Measurements from ENCODE around the gene DNAJB6.

Gene DNAJB6

DNA sequence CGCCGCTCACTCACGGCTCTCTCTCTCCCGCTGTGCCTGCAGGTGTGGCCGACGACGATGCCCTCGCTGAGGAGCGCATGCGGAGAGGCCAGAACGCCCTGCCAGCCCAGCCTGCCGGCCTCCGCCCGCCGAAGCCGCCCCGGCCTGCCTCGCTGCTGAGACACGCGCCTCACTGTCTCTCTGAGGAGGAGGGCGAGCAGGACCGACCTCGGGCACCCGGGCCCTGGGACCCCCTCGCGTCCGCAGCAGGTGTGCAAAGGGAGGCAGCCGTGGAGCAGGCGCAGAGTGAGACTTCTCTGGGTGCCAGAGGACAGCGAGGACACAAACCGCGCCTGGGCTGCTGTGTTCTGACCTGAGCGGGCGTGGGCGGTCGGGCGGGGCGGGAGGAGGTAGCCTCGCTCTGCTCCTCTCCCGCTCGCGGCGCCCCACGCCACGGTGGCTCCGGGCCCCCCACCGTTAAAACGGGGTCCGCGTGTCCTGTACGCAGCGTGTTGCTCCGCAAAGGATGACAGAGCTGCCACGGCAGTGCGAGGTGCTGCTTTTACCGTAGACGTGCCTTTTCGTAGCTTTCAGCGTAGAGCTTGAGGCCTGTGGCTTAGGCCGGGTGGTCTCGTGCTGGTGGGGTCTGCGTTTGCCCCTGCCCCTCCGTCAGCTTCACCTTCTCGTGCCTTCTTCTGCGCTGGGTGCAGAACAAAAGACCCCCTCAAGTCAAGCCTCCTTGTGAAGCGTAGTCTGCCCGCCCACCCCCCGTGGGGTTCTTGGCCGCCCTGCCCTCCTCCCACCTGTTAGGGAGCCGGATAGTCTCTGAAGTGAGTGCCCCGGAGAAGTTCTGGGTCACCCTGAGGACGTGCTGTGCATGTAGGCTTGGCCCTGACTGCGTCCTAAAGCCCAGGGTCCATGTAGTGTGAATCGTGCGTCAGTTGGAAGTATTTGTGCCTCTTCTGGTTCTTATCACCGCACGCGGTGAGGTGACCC, 73.2 kb downstream of the DNAJB6 start:
- no peak for DNase-seq (ENCODE audit: low read depth in 2 of 2)

DNA sequence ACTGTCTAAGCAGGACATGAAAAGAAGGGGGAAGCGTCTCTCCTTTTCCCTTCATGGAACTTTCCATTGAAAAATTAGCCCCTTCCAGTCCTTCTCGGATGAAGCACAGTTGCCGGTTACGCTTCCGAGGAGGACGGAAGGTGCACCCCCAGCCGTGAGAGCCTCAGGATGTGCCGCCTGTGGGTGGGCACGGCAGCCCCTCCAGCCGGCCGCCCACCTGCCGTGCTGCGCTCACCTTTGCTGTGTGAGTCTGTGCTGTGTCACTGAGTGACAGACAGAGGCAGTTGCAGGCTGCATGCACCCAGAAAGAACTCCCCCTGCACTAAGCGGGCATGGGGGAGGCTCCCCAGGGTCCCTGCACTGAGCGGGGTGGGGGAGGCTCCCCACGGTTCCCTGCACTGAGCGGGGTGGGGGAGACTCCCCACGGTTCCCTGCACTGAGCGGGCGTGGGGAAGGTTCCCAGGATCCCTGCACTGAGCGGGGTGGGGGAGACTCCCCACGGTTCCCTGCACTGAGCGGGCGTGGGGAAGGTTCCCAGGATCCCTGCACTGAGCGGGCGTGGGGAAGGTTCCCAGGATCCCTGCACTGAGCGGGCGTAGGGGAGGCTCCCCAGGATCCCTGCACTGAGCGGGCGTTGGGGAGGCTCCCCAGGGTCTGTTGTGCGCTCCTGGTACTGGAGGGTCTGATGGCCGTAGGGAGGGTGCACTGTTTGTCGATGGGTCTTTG, 74.2 kb downstream of the DNAJB6 start:
- no peak for DNase-seq (ENCODE audit: low read depth in 2 of 2)

DNA sequence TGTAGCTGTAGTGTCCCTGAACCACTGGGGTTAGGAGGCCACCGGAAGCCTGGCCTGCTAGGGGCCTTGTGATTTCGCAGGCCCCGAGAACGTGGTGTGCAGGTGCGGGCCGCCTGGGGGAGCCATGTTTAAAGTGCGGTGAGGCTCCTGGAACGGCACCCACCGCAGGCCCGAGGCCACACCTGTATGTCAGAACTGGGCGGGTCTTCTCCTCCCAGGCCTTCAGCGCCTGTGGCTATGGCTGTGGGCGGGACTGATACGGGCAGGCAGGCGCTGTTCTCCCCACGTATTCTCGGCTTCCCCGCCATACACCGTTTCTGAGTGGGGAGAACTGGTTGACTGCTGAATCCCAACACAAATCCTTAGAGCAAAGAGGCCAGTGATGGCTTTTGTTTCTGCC, 74.8 kb downstream of the DNAJB6 start:
- DNase-seq (ENCODE audit: low read depth in 2 of 2) = peak; percentile 47 to 59

DNA sequence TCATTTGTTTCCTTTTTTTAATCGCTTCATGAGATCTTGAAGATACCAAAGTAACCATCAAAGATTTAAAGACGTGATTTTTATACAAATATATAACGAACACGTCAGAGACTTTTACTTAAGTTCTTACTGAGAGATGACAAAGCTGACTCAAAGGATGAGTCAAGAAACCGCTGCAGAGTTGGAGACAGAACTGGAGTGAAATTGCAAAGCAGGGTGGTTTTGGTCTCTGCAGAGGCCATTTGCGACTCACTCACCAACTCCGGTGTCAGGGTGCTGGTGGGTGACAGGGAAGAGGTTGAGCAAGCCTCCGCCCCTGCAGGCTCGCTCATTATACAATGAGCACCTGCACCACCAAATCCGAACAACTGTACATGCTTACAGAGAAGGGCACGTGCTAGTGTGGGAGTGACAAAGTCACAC, 75.2 kb downstream of the DNAJB6 start:
- DNase-seq (ENCODE audit: low read depth in 2 of 2) = peak; percentile 42 to 78

DNA sequence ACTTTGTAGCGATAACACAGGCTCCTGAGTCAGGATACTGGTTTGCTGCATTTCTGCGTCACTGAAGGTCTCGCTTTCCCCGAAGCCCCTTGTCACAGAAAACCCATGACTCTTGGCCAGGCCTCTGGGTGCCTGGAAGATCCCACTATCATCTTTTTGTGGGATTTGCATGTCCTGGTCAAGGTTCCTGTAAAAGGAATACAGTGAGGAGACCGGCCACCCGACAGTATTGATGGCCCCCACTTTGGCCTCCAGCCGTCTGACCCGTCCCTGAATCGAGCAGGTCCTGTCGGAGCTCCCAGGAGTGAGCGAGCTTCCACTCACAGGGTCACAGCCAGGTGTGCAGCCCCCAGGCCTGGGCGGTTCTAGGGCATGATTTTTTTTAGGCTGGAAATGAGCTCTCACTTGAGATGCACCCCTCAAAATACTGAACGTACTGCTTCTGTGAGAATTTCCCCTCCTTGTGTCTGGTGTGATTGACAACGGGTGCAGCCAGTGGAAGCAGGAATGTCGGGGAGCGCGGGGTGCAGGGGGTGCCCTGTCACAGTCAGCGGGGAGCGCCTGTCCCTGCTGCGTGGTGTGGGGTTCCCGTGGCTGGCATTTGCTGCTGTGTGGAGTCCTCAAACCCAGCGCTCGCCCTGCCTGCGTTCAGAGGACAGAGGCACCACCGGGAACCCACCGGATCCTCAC, 75.8 kb downstream of the DNAJB6 start:
- DNase-seq (ENCODE audit: low read depth in 2 of 2) = no peak

DNA sequence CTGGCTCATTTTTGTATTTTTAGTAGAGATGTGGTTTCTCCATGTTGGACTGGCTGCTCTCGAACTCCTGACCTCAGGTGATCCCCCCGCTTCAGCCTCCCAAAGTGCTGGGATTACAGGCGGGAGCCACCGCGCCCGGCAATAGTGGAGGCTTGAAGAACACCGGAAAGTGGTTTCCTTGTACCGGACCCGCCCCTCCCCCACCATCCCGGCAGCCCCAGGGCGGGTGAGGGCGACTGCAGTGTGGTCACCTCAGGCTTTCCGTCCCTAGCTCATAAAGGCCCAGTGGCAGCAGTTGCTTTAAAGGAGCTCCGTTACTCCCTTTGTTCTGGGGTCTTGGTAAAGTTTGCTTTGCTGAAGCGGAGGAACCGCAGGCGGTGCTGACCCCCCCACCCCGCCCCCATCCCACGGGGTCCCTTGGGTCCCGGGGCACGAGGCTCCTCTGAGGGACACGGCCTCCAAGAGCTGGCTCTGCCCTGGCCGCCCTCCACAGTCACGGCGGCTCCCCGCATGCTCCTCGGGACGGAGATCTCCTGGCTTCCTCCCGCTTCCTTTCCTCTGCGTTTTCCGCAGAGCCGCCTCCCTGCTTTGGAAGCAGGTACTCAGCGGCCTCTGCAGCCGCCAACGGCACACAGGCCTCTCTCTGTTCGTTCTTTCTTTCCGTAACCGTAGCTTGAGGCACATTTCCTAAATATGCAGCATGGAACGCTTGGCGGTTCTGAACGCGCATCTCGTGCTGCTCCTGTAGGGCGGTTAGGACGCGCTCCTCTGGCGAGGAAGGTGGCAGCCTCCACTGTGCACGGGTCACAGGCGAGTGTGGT, 77.3 kb downstream of the DNAJB6 start:
- DNase-seq (ENCODE audit: low read depth in 2 of 2) = no peak

DNA sequence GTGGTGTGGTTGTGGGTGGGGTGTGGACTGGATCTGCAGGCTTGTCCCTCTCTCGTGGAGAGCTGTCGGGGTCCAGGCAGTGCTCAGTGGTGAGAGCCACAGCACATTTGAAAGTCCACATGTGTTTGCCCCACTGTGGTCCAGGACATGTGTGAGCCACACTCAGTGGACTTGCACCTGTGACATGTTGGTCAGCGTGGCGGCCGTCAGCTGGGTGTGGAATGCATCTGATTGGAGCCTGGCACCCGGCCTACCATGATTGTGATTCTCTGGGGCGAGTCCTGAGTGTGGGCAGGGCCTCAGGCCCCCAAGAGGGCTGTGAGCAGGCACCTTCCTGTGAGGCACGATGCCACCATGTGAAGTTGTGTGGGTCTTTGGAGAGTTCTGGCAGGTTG, 77.9 kb downstream of the DNAJB6 start:
- no peak for DNase-seq (ENCODE audit: low read depth in 2 of 2)

DNA sequence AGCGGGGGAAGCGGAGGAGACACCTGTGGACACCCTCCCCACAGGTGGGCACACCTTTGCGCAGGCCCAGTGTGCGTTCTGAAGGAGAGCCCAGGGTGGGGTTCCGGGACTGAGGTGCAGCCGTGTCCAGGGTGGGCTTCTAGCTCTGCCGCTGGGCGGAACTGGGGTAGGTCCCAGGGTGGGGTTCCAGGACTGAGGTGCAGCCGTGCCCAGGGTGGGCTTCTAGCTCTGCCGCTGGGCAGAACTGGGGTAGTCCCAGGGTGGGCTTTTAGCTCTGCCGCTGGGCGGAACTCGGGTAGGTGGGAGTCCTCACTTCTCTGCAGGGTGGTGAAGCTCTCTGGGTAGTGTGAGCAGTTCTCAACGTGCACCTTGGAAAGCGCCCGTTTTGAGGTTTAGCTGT, 78.7 kb downstream of the DNAJB6 start:
- DNase-seq (ENCODE audit: low read depth in 2 of 2) = no peak

DNA sequence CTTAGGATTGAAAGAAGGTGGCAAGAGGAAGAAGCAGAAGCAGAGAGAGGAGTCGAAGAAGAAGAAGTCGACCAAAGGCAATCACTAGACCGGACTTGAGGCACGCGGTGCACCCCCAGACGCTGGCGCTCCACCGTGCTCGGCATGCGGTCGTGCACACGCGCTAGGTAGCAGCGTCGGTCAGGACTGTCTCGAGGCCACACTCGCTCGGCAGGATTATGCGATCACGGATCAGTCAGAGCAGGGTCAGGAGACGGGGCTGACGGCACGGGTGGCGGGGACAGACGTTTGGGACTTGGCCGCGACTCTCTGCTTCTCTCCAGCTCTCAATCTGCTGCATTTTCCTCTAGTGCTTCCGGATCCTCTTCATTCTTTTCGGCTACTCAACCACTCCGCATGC, 79.2 kb downstream of the DNAJB6 start:
- DNase-seq (ENCODE audit: low read depth in 2 of 2) = no peak

DNA sequence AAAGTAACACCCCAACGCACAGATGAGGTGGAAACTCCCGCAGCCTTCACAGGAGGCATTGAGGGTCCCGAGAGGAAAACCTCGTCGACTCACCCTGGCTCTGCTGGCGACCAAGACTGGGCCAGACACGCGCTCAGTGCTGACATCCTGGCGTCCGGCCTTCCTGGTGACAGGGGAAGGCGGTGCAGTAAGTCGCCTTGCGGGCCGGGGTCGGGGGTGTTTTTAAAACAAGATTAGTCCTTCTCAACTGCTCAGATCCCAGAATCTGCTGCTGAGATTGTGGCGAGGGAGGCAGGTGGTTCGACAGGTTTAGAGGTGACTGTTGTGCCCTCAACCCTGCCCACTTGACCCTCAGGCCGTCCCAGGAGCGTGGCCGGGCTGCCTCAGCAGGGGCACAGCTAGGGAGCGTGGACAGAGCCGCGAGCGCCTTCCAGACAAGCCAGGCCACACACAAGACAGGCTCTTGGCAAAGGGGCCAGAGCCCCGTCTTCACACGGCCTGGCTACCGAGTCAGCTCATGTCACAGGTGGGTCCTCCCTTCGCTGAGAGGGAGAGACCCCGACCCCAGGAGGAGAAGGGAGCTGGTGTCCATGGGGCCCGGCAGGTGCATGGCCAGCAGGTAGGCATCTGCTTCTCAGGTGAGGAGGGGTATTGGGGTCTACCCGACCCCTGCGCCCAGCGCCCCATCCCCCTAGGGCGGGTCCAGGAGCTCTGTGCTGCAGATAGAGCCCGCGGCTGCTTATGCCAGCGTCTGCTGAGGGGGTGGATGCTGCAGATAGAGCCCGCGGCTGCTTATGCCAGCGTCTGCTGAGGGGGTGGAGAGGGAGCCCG, 81.6 kb downstream of the DNAJB6 start:
- no peak for DNase-seq (ENCODE audit: low read depth in 2 of 2)

DNA sequence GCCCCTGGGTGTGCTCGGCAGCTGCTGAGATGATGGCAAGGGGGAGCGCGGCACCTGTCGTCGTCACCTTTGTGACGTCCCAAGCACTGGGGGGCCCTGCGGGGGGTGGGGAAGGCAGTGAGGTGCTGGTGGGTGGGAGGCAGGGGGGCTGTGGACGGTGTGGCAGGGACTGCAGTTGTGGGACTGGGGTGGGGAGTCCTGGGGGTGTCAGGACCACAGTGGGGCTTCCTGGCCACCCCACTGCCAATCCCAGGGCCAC, 82.2 kb downstream of the DNAJB6 start:
- no peak for DNase-seq (ENCODE audit: low read depth in 2 of 2)

DNA sequence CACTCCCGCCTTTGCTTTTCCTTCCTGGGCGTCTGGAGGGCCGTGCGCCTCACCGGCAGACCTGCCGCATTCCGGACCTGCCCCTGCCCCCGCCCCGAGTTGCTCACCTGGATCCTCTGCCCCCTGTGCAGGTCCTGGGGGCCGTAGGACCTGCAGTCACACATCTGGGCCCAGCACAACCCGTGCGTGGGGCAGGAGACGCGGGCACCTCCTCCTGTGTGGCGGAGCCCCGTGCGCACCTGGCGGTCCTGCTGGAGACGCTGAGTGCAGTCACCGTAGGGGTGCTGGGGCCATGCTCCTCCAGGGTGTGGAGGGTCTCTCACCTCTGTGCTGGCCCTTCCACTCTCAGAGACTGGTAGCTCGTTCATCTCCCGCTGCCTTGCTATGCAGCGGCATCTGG, 85.5 kb downstream of the DNAJB6 start:
- DNase-seq (ENCODE audit: low read depth in 2 of 2) = no peak

DNA sequence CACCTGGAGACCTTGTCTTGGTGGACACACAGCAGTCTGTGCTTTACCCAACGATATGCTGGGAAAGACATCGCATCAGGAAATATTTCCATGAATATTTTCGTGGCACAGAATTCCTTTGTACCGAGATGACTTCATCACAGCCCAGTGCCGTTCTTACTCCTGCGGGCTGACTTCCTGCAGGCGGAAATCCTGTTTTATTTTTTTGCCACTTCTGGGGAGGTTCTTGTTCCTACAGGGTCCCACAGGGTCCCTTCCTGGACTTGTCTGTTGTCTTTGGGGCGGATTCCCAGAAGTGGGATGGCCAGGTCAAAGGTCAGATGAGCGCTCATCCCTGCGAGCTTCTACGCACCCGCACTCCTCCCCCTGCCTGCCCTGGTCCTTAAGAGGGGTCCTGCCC, 86.5 kb downstream of the DNAJB6 start:
- no peak for DNase-seq (ENCODE audit: low read depth in 2 of 2)

DNA sequence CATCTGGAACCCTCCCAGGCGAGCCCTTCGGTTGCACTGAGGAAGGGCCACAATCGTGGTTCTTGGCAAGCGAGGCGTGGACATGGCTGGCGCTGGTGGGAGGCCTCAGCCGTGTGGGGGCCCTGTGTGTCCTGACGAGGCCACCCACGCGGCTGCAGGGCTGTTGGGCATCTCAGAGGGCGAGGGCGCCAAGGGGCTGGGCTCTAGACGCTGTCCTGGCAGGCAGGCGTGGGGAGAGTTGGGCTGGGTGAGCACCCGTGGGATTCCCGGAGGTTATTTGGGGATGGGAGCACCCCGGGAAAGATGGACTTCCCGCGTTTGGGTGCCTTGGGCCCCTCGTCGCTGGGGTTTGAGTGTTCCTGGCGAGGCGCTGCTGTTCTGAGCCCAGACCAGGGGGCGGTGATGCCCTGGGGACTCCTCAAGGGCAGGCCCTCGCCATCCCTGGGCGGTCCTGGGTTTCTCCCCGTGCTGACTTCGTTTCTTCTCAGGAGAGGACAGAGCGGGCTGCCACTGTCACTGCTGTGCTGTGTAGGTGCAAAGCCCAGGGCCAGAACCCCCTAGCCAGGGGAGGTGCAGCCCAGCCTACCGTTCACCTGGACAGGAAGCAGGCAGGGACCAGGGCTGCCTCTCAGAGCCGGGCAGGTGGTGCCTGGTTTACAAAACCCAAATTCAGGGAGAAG, 87.2 kb downstream of the DNAJB6 start:
- no peak for DNase-seq (ENCODE audit: low read depth in 2 of 2)

DNA sequence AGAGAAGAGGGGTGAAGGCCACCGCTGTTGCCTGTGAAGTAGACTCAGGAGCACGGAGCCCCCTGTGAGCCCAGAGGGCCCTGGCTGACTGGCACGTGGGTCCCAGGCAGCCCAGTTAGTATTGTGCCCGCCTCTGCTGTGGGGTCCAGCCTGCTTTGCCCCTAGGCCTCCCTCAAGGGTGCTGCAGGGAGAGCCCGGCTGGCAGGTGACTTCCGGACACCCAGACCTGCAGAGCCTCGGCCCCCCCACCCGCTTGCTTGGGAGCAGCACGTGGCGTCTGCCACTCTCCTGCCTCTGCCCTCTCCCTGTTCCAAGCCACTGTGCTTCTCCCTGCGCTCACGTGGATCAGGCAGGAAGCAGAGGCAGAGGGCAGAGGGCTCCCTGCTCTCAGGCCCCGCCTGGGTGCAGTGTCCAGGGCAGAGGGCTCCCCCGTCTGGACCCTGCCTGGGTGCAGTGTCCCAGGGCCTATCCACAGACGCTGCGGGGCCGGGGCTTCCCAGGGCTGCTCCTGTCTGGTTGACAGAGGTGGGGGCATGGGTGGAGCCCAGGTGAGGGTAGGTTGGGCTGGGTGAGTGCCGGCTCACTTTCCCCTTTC, 88.4 kb downstream of the DNAJB6 start:
- DNase-seq (ENCODE audit: low read depth in 2 of 2) = no peak

DNA sequence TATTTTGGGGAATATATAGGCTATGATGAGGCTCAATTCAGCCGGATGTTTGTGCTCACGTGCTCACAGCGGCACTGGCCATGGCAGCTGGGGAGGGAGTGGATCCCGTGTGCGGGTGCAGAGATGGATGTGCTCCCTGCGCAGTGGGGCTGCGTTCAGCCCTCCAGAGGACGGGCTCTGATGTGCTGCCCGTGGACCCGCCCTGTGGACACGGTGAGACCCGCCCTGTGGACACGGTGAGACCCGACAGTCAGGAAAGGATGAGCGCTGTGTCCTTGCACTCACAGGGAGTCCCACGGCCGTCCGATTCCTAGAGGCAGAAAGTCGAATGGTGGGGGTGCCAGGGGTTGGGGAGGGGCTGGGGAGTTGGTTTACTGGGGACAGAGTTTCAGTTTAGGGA, 89.0 kb downstream of the DNAJB6 start:
- no peak for DNase-seq (ENCODE audit: low read depth in 2 of 2)

DNA sequence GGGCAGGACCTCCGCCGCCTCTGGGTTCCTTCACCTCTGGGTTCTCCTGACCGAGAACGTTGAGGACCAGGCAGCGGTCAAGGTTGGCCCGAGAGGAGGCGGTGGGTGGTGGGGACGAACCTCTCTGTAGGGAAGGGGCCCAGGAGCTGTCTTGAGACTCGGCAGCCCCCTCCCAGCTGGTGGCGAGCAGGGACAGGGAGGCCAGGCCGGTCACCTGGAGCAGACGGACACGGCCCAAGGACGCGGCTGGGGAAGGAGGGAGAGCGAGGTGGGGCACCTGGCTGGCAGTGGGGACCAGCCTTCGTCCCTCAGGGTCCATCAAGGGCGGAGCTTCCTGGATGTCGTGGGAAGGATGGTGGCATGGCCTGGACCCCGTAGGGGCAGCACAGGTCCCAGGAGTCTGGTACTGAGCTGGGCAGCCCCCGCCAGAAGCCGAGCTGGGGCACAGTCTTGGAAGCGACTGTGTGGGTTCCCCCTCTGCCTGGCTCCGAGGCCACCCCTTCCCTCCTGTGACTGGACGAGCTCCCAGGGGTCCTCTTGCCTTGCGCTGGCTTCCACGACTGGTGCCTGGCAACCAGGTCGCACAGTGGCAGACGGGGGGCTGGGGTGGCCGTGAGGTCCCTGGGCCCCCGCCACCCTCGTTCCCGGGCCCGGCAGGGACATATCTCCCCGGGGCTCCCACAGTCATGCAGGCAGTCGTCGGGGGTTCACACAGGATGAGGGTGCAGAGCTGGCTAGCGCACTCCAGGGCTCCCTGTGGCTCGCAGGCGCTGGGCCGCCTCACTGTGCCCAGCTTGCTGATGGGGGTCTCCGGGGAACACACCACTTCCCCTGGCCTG, 89.9 kb downstream of the DNAJB6 start:
- DNase-seq (ENCODE audit: low read depth in 2 of 2) = no peak

DNA sequence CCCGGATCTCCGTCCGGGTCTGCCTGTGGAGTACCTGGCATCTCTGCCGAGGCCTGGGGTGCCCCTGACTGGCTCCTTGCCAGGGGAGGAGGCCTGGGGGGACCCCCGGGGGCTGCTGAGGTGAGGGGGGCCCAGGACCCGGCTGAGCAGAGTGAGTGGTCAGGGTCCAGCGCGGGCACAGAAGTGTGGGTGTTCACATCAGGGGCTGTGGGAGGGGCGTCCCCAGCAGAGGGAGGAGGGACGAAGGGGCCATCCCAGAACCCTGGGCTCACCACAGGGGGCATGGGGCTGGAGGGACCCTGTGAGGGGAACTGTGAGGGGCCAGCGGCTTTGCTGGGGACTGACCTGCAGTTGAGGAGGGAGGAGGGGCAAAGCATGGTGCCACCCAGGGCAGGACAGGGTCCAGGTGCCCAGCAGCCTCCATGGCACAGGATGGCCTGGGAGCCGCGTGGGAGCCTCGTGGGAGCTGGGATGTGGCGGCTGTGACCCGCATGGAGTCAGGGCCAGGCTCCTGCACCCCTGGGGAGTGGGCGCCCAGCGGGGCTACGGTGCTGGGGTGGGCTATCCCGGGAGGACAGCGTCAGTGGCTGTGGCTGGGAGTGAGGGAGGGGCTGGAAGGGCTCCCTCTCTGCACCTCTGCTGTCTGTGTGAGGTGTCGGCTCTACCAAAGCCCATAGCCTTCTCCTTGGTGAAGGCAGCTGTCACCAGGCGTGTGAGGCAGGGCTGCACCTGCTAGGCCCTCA, 91.2 kb downstream of the DNAJB6 start:
- DNase-seq (ENCODE audit: low read depth in 2 of 2) = no peak

Measured in stimulated activated CD8-positive, alpha-beta memory T cell treated with anti-CD3 and anti-CD28 coated beads, Interleukin-15, amount 100 ng/mL, for 48 hours (primary cell).